ENCODE measurements around the gene CEP295NL.

- TF ChIP-seq POLR2AphosphoS5 (IDR thresholded peaks at IDR 0.05; ENCODE audit: low read depth, low read length) (no peak), CTCF (IDR thresholded peaks at IDR 0.05) (no peak), TCF7L2 (IDR thresholded peaks at IDR 0.05; ENCODE audit: low read depth, low read length) (no peak)
- TF ChIP-seq, protein P1, sequence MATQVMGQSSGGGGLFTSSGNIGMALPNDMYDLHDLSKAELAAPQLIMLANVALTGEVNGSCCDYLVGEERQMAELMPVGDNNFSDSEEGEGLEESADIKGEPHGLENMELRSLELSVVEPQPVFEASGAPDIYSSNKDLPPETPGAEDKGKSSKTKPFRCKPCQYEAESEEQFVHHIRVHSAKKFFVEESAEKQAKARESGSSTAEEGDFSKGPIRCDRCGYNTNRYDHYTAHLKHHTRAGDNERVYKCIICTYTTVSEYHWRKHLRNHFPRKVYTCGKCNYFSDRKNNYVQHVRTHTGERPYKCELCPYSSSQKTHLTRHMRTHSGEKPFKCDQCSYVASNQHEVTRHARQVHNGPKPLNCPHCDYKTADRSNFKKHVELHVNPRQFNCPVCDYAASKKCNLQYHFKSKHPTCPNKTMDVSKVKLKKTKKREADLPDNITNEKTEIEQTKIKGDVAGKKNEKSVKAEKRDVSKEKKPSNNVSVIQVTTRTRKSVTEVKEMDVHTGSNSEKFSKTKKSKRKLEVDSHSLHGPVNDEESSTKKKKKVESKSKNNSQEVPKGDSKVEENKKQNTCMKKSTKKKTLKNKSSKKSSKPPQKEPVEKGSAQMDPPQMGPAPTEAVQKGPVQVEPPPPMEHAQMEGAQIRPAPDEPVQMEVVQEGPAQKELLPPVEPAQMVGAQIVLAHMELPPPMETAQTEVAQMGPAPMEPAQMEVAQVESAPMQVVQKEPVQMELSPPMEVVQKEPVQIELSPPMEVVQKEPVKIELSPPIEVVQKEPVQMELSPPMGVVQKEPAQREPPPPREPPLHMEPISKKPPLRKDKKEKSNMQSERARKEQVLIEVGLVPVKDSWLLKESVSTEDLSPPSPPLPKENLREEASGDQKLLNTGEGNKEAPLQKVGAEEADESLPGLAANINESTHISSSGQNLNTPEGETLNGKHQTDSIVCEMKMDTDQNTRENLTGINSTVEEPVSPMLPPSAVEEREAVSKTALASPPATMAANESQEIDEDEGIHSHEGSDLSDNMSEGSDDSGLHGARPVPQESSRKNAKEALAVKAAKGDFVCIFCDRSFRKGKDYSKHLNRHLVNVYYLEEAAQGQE (IDR thresholded peaks at IDR 0.05; ENCODE audit: insufficient read depth in 1 of 2, low read depth in 2 of 2, low read length in 1 of 2) = no peak
Observed at GRCh38 chr17:78898947-78899346, 4.1 kb downstream of the CEP295NL start.

All from Panc1 (cell line).